Measurements from ENCODE around the gene ZFP42.

Gene ZFP42

GRCh38 chr4:188006285-188006848 lies 10.8 kb downstream of the ZFP42 start:
- no peaks in the 10 kb centered on the region for H3K27me3 Mint-ChIP-seq
- no peak overlapping the region for H3K27ac Mint-ChIP-seq

GRCh38 chr4:188008377-188008776 lies 12.8 kb downstream of the ZFP42 start:
- Mint-ChIP-seq H3K4me1 (ENCODE audit: low read depth) (no peaks in the 10 kb centered on the region), H3K27ac (no peak overlapping the region), H3K9me3 (peaks cover 9% of the 10 kb centered on the region), H3K27me3 (no peaks in the 10 kb centered on the region), H3K4me3 (no peak overlapping the region), H3K36me3 (ENCODE audit: low read depth) (no peaks in the 10 kb centered on the region)

More at GRCh38 chr4:188006285-188006848, 10.8 kb downstream of the ZFP42 start:
- no peak overlapping the region for H3K4me3 Mint-ChIP-seq
- no peaks in the 10 kb centered on the region for H3K36me3 Mint-ChIP-seq (ENCODE audit: low read depth)
- peaks cover 13% of the 10 kb centered on the region for H3K9me3 Mint-ChIP-seq
- H3K4me1 Mint-ChIP-seq (ENCODE audit: low read depth), result no peaks in the 10 kb centered on the region

- no peaks in the 10 kb centered on the region for H3K27me3 Mint-ChIP-seq
- no peaks in the 10 kb centered on the region for H3K4me1 Mint-ChIP-seq (ENCODE audit: low read depth)
- no peaks in the 10 kb centered on the region for H3K36me3 Mint-ChIP-seq (ENCODE audit: low read depth)
- H3K27ac Mint-ChIP-seq, result no peak overlapping the region
- peaks cover 10% of the 10 kb centered on the region for H3K9me3 Mint-ChIP-seq
- H3K4me3 Mint-ChIP-seq, result no peak overlapping the region
Observed at GRCh38 chr4:188012426-188012945, 16.9 kb downstream of the ZFP42 start.

DNA sequence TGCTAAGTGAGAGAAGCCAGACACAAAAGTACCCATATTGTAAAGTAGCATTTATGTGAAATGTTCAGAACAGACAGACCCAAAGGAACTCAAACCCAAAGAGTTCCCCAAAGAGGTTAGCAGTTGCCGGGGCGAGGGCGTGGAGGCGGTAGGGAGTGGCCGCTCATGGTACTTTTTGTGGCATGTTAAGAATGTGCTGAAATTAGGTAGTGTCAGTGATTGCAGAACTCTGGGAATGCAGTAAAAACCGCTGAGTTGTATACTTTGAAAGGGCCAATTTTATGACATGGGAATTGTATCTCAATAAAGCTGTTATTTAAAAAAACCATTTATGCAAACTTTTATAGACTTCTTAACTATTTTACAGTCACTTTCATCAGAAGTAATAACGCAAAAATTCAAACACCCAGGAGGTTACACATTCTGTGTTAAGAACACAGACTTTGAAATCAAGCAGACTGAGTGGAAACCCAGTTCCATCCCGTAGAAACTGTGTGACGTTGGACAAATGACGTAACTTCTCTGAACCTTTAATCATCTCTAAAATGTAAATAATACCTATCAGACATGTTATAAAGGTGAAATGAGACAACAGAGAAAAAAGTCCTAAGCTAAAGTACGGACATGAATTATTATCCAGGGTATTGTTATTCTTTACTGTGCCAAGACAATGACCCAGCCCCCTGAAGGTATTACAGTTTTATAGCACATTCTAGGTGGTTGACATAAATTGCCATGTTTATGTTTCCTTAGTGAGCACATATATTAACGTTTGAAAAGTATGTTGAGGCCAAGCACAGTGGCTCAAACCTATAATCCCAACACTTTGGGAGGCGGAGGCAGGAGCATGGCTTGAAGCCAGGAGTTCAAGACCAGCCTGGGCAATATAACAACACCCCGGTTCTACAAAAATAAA lies 19.7 kb downstream of the ZFP42 start:
- Mint-ChIP-seq H3K27ac (no peak overlapping the region), H3K27me3 (no peaks in the 10 kb centered on the region), H3K4me3 (no peak overlapping the region), H3K9me3 (peaks cover 3% of the 10 kb centered on the region), H3K4me1 (ENCODE audit: low read depth) (no peaks in the 10 kb centered on the region), H3K36me3 (ENCODE audit: low read depth) (no peaks in the 10 kb centered on the region)

- Mint-ChIP-seq H3K4me3 (no peak overlapping the region), H3K36me3 (ENCODE audit: low read depth) (no peaks in the 10 kb centered on the region), H3K27ac (no peak overlapping the region), H3K9me3 (peaks cover 3% of the 10 kb centered on the region), H3K27me3 (no peaks in the 10 kb centered on the region), H3K4me1 (ENCODE audit: low read depth) (no peaks in the 10 kb centered on the region)
Observed at GRCh38 chr4:188016754-188017153, 21.2 kb downstream of the ZFP42 start.

GRCh38 chr4:188018262-188018661 lies 22.7 kb downstream of the ZFP42 start:
- peaks cover 7% of the 10 kb centered on the region for H3K9me3 Mint-ChIP-seq
- no peak overlapping the region for H3K4me3 Mint-ChIP-seq
- no peaks in the 10 kb centered on the region for H3K4me1 Mint-ChIP-seq (ENCODE audit: low read depth)
- no peaks in the 10 kb centered on the region for H3K36me3 Mint-ChIP-seq (ENCODE audit: low read depth)
- H3K27me3 Mint-ChIP-seq, result no peaks in the 10 kb centered on the region
- no peak overlapping the region for H3K27ac Mint-ChIP-seq

GRCh38 chr4:188021548-188022249 lies 26.1 kb downstream of the ZFP42 start:
- Mint-ChIP-seq H3K36me3 (ENCODE audit: low read depth) (no peaks in the 10 kb centered on the region), H3K27me3 (no peaks in the 10 kb centered on the region), H3K4me1 (ENCODE audit: low read depth) (no peaks in the 10 kb centered on the region), H3K4me3 (no peak overlapping the region), H3K9me3 (peaks cover 4% of the 10 kb centered on the region), H3K27ac (no peak overlapping the region)

- no peaks in the 10 kb centered on the region for H3K36me3 Mint-ChIP-seq (ENCODE audit: low read depth)
- H3K4me1 Mint-ChIP-seq (ENCODE audit: low read depth), result no peaks in the 10 kb centered on the region
- no peak overlapping the region for H3K4me3 Mint-ChIP-seq
- peaks cover 7% of the 10 kb centered on the region for H3K9me3 Mint-ChIP-seq
- H3K27me3 Mint-ChIP-seq, result no peaks in the 10 kb centered on the region
- no peak overlapping the region for H3K27ac Mint-ChIP-seq
Observed at GRCh38 chr4:188023682-188024081, 28.1 kb downstream of the ZFP42 start.

- Mint-ChIP-seq H3K36me3 (ENCODE audit: low read depth) (no peaks in the 10 kb centered on the region), H3K4me1 (ENCODE audit: low read depth) (no peaks in the 10 kb centered on the region), H3K9me3 (peaks cover 13% of the 10 kb centered on the region), H3K27me3 (no peaks in the 10 kb centered on the region), H3K27ac (no peak overlapping the region), H3K4me3 (no peak overlapping the region)
Observed at GRCh38 chr4:188025476-188025875, 29.9 kb downstream of the ZFP42 start.

DNA sequence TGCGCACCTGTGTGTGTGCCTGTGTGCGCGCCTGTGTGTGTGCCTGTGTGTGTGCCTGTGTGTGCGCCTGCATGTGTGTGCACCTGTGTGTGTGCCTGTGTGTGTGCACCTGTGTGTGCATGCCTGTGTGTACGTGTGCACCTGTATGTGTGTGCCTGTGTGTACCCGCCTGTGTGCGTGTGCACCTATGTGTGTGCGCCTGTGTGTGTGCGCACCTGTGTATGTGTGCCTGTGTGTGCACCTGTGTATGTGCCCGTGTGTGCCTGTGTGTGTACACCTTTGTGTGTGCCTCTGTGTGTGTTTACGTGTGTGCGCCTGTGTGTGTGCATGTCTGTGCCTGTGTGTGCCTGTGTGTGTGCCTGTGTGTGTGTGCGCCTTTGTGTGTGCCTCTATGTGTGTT lies 33.5 kb downstream of the ZFP42 start:
- Mint-ChIP-seq H3K4me1 (ENCODE audit: low read depth) (no peaks in the 10 kb centered on the region), H3K4me3 (no peak overlapping the region)

GRCh38 chr4:188030401-188030800 lies 34.8 kb downstream of the ZFP42 start:
- Mint-ChIP-seq H3K36me3 (ENCODE audit: low read depth) (no peaks in the 10 kb centered on the region), H3K4me3 (no peak overlapping the region), H3K4me1 (ENCODE audit: low read depth) (no peaks in the 10 kb centered on the region), H3K9me3 (peaks cover 13% of the 10 kb centered on the region), H3K27me3 (peaks cover 10% of the 10 kb centered on the region), H3K27ac (no peak overlapping the region)

More for the DNA sequence above, 33.5 kb downstream of the ZFP42 start:
- Mint-ChIP-seq H3K9me3 (peaks cover 13% of the 10 kb centered on the region), H3K27me3 (peaks cover 10% of the 10 kb centered on the region), H3K27ac (no peak overlapping the region), H3K36me3 (ENCODE audit: low read depth) (no peaks in the 10 kb centered on the region)

- H3K27me3 Mint-ChIP-seq, result peaks cover 10% of the 10 kb centered on the region
- no peak overlapping the region for H3K27ac Mint-ChIP-seq
- no peaks in the 10 kb centered on the region for H3K4me1 Mint-ChIP-seq (ENCODE audit: low read depth)
- H3K36me3 Mint-ChIP-seq (ENCODE audit: low read depth), result no peaks in the 10 kb centered on the region
- peaks cover 13% of the 10 kb centered on the region for H3K9me3 Mint-ChIP-seq
- H3K4me3 Mint-ChIP-seq, result no peak overlapping the region
Observed at GRCh38 chr4:188031751-188032150, 36.2 kb downstream of the ZFP42 start.

- no peak overlapping the region for H3K27ac Mint-ChIP-seq
- no peak overlapping the region for H3K4me3 Mint-ChIP-seq
- peaks cover 10% of the 10 kb centered on the region for H3K27me3 Mint-ChIP-seq
- H3K9me3 Mint-ChIP-seq, result peaks cover 13% of the 10 kb centered on the region
- no peaks in the 10 kb centered on the region for H3K36me3 Mint-ChIP-seq (ENCODE audit: low read depth)
- no peaks in the 10 kb centered on the region for H3K4me1 Mint-ChIP-seq (ENCODE audit: low read depth)
Observed at GRCh38 chr4:188032170-188032569, 36.6 kb downstream of the ZFP42 start.

DNA sequence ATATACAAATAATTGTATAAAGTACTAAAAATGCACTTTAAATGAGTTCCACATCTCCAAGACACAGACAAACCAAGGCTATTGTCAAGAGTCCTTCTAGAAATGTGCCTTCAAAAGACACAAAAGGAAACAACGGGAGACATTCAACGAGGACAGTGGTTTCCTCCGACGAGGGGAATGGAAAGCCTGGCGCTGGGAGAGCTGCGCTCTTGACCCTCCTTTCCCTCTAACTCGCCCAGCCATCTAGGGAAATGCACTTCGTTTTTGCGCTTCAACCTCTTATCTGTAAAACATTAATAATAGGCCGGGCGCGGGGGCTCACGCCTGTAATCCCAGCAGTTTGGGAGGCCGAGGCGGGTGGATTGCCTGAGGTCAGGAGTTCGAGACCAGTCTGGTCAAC lies 37.0 kb downstream of the ZFP42 start:
- Mint-ChIP-seq H3K9me3 (peaks cover 11% of the 10 kb centered on the region), H3K27ac (no peak overlapping the region), H3K27me3 (peaks cover 10% of the 10 kb centered on the region), H3K4me1 (ENCODE audit: low read depth) (no peaks in the 10 kb centered on the region), H3K36me3 (ENCODE audit: low read depth) (no peaks in the 10 kb centered on the region), H3K4me3 (no peak overlapping the region)
